Measurements from ENCODE around the gene DCTN1. TPM values are rescaled to one million over a fixed set of nuclear protein-coding genes. Genes with fewer than 3 reads are reported as not detected.

Gene DCTN1
- polyA plus RNA-seq, 1 of the 3 experiments (the other 2 are of a cell fraction) = 91.1 TPM

DNA sequence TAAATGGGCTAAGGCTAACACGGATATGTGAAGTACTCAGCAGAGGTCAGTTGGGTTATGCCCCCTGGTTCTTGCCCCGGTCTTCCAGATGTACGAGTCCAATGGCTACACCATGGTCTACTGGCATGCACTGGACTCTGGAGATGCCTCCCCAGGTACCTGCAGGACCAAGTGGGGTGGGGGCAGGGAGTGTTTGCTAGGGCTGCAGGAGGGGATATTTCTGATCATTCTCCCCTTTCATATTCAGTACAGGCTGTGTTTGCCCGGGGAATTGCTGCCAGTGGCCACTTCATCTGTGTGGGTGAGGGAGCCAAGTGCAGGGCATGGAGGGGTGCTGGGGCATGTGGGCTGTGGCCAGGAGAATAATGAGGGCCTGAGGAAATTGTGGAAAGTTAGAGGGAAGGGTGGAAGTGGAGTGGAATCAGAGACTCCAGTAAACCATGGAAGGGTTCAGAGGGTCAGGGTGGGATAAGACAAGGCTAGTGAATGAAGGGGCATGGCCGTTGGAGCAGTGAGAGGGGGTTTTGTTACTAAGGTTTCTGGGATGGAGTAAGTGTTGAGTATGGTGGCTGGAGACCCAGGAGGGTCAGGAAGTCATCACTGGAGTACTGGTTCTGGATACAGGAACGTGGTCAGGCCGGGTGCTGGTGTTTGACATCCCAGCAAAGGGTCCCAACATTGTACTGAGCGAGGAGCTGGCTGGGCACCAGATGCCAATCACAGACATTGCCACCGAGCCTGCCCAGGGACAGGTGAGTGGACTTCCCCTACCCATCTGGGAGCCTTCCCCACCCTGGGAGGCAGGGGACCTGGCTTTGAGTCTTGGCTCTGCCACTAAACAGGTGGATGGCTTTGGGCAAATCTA, 43.4 kb upstream of the DCTN1 start:
- Histone ChIP-seq H3K9me2 (no peaks in the 10 kb centered on the region), H3K27ac (ENCODE audit: low read depth in 2 of 2, low read length in 1 of 2) (no peak overlapping the region), H3K4me1 (ENCODE audit: control insufficient read depth in 1 of 2, insufficient read depth in 2 of 2, low read depth in 1 of 2, low read length in 1 of 2) (peaks cover 0 to 16% of the 10 kb centered on the region in 2 experiments; a peak in 1 of 4 replicates), H3K9ac (no peak overlapping the region), H3K79me2 (ENCODE audit: insufficient read depth) (no peaks in the 10 kb centered on the region), H2AFZ (ENCODE audit: low read depth) (no peak overlapping the region), H3F3A (replicated peaks; ENCODE audit: insufficient read depth) (peaks cover 8% of the 10 kb centered on the region), H3K9me3 (no peaks in the 10 kb centered on the region), H3K27me3 (ENCODE audit: insufficient read depth) (no peaks in the 10 kb centered on the region), H3K4me2 (no peak overlapping the region), H3K36me3 (replicated peaks in 1 of 2; ENCODE audit: control insufficient read depth in 1 of 2, insufficient read depth in 2 of 2, low read length in 1 of 2) (peaks cover 6 to 30% of the 10 kb centered on the region in 2 experiments), H4K20me1 (ENCODE audit: insufficient read depth) (no peaks in the 10 kb centered on the region), H3K4me3 (ENCODE audit: low read depth in 2 of 2, low read length in 1 of 2) (no peak overlapping the region)
- ChIA-PET CTCF (interaction anchor here (1.0 to 3.8 kb wide), 5 partner anchors 10 to 108 kb away, joined by 3 to 22 read pairs (median 4); partner anchors contain the start of gene INO80B), POLR2A (interaction anchor here (1.0 to 3.1 kb wide), 3 partner anchors 35 to 49 kb away, joined by 3 to 28 read pairs (median 3); partner anchors contain the start of gene WBP1)
- TF ChIP-seq RAD21 (IDR thresholded peaks at IDR 0.05; ENCODE audit: low read length) (no peak), YY1 (IDR thresholded peaks at IDR 0.05; ENCODE audit: low read depth) (no peak), MEF2A (IDR thresholded peaks at IDR 0.05; ENCODE audit: borderline replicate concordance, low read depth) (no peak), FOXM1 (IDR thresholded peaks at IDR 0.05; ENCODE audit: low read depth) (no peak), NFIC (IDR thresholded peaks at IDR 0.05; ENCODE audit: borderline replicate concordance) (no peak), SIN3A (IDR thresholded peaks at IDR 0.05; ENCODE audit: borderline replicate concordance, low read depth, low read length) (no peak), POLR2AphosphoS5 (IDR thresholded peaks at IDR 0.05; ENCODE audit: low read depth, low read length) (no peak; the same call in 1 of the 2 replicates), CHD2 (IDR thresholded peaks at IDR 0.05; ENCODE audit: low read length, partially characterized antibody) (no peak), GABPA (IDR thresholded peaks at IDR 0.05; ENCODE audit: low read depth) (no peak), FOSL2 (IDR thresholded peaks at IDR 0.05; ENCODE audit: borderline replicate concordance, low read depth) (no peak), JUND (IDR thresholded peaks at IDR 0.05) (no peak), EP300 (IDR thresholded peaks at IDR 0.05; ENCODE audit: borderline replicate concordance in 1 of 2, low read depth in 1 of 2, low read length in 1 of 2) (no peak)
- TF ChIP-seq, protein P1, sequence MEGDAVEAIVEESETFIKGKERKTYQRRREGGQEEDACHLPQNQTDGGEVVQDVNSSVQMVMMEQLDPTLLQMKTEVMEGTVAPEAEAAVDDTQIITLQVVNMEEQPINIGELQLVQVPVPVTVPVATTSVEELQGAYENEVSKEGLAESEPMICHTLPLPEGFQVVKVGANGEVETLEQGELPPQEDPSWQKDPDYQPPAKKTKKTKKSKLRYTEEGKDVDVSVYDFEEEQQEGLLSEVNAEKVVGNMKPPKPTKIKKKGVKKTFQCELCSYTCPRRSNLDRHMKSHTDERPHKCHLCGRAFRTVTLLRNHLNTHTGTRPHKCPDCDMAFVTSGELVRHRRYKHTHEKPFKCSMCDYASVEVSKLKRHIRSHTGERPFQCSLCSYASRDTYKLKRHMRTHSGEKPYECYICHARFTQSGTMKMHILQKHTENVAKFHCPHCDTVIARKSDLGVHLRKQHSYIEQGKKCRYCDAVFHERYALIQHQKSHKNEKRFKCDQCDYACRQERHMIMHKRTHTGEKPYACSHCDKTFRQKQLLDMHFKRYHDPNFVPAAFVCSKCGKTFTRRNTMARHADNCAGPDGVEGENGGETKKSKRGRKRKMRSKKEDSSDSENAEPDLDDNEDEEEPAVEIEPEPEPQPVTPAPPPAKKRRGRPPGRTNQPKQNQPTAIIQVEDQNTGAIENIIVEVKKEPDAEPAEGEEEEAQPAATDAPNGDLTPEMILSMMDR (IDR thresholded peaks at IDR 0.05) = no peak
- TF ChIP-seq, protein P2, sequence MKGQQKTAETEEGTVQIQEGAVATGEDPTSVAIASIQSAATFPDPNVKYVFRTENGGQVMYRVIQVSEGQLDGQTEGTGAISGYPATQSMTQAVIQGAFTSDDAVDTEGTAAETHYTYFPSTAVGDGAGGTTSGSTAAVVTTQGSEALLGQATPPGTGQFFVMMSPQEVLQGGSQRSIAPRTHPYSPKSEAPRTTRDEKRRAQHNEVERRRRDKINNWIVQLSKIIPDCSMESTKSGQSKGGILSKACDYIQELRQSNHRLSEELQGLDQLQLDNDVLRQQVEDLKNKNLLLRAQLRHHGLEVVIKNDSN (IDR thresholded peaks at IDR 0.05; ENCODE audit: borderline replicate concordance, low read depth) = no peak
- TF ChIP-seq, protein P3, sequence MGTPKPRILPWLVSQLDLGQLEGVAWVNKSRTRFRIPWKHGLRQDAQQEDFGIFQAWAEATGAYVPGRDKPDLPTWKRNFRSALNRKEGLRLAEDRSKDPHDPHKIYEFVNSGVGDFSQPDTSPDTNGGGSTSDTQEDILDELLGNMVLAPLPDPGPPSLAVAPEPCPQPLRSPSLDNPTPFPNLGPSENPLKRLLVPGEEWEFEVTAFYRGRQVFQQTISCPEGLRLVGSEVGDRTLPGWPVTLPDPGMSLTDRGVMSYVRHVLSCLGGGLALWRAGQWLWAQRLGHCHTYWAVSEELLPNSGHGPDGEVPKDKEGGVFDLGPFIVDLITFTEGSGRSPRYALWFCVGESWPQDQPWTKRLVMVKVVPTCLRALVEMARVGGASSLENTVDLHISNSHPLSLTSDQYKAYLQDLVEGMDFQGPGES (IDR thresholded peaks at IDR 0.05; ENCODE audit: low read depth, low read length) = no peak
- TF ChIP-seq, protein P4, sequence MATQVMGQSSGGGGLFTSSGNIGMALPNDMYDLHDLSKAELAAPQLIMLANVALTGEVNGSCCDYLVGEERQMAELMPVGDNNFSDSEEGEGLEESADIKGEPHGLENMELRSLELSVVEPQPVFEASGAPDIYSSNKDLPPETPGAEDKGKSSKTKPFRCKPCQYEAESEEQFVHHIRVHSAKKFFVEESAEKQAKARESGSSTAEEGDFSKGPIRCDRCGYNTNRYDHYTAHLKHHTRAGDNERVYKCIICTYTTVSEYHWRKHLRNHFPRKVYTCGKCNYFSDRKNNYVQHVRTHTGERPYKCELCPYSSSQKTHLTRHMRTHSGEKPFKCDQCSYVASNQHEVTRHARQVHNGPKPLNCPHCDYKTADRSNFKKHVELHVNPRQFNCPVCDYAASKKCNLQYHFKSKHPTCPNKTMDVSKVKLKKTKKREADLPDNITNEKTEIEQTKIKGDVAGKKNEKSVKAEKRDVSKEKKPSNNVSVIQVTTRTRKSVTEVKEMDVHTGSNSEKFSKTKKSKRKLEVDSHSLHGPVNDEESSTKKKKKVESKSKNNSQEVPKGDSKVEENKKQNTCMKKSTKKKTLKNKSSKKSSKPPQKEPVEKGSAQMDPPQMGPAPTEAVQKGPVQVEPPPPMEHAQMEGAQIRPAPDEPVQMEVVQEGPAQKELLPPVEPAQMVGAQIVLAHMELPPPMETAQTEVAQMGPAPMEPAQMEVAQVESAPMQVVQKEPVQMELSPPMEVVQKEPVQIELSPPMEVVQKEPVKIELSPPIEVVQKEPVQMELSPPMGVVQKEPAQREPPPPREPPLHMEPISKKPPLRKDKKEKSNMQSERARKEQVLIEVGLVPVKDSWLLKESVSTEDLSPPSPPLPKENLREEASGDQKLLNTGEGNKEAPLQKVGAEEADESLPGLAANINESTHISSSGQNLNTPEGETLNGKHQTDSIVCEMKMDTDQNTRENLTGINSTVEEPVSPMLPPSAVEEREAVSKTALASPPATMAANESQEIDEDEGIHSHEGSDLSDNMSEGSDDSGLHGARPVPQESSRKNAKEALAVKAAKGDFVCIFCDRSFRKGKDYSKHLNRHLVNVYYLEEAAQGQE (IDR thresholded peaks at IDR 0.05; ENCODE audit: low read depth, low read length) = no peak
- WGBS (ENCODE audit: low lambda C conversion rate) = 89% methylated on average over 8 of the region's 9 CpGs
- DNase-seq = peak; percentile 5
